Endothelial cell of coronary artery (primary cell): Measurements from ENCODE around the gene DCBLD2. TPM values are rescaled to one million over a fixed set of nuclear protein-coding genes. Genes with fewer than 3 reads are reported as not detected.

ENCODE experiments used
- total RNA-seq: library from RNA; depleted of rRNA; stranded (reverse); fragments of >200 nt; gene quantifications from 2 replicates; pipeline ENCODE4 v1.2.3, GENCODE V29; 2014

The DCBLD2 gene, protein sequence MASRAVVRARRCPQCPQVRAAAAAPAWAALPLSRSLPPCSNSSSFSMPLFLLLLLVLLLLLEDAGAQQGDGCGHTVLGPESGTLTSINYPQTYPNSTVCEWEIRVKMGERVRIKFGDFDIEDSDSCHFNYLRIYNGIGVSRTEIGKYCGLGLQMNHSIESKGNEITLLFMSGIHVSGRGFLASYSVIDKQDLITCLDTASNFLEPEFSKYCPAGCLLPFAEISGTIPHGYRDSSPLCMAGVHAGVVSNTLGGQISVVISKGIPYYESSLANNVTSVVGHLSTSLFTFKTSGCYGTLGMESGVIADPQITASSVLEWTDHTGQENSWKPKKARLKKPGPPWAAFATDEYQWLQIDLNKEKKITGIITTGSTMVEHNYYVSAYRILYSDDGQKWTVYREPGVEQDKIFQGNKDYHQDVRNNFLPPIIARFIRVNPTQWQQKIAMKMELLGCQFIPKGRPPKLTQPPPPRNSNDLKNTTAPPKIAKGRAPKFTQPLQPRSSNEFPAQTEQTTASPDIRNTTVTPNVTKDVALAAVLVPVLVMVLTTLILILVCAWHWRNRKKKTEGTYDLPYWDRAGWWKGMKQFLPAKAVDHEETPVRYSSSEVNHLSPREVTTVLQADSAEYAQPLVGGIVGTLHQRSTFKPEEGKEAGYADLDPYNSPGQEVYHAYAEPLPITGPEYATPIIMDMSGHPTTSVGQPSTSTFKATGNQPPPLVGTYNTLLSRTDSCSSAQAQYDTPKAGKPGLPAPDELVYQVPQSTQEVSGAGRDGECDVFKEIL
- total RNA-seq: 98.2 and 145 TPM in 2 replicates

DNA sequence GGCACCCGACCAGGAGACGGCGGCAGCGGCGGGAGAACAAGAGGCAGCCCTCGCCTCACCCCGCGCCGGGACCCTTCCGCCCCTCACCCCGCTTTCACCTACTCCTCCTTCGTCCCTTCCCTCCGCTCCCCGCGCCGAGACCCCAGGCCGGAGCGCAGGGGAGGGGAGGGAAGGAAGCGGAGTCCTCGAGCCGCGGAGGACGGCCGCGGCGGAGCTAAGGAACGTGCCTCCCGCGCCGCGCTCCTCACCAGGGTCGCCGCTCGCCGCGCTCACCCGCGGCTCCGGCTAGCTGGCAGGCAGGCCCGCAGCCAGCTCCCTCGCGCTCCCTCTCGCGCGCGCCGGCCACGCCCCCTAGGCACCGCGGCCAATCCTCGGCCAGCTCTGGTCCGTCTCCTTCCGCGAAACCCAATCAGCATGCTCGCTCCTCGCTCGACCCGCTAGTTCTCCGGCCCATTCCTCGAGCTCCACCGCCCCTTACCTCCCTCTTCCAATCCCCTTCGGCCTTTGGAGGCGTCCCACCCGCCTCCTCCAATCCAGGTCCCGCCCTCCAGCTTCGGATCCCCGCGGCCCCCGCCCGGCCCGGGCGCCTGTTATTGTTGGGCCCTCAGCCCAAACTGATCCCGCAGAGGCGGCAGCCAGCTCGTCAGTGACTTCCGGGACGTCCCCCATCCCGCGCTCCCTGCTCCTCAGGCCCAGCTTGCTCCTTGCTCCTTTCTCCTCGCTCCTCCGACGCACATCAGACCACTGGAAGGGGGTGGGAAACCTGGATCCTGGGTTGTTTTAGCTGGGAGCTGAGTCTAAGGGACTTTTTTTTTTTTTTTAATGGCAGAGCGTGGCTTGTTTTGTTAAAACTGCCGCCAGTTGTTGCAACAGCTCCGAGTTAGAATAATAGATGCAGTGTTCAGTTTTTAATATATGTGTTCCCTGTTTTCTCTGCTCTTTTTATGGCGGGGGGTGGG, at the start of gene DCBLD2:
DCBLD2 (minus strand) TSS at position 304 of the 959 bp plus-strand sequence. CDS start 369 bp downstream, outside the sequence.

DNA sequence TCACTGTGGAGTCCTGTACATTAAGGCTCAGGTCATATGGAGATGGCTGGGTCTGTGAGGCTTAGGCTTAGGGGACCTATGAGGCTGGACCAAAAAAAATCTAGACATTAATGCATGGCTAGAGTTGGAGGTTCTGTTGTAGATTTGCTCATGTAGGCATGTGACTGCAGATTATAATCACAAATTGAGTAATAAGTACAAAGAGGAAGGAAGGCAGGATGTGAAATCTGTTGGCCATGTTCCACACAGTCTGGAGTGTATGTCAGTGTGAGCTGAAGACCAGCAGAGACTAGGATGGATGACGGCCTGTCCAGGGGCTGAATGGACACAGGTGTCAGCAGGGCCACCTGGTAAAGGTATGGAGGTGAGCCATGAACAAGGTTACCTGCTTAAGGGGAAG, 138.4 kb downstream of the DCBLD2 start, which contains the start of gene ST3GAL6:
ST3GAL6 (plus strand) TSS at position 265 of the 400 bp plus-strand sequence. CDS start 5,101 bp downstream, outside the sequence.

Other genes starting within 250 kb of the DCBLD2 start
- gene ST3GAL6, start 138.4 kb downstream of the DCBLD2 start, total RNA-seq: 11.5 and 23.6 TPM in 2 replicates